RWPE2 (cell line): ENCODE results near the gene SLC5A11.

Source experiments
- ATAC-seq: fragments of 200-7000 bp; cut with Tn5 transposase; 3 replicates; pipeline ENCODE4 v1.9.1; 2021; ENCODE audit warnings: low read depth
- DNase-seq: peaks from one replicate; pipeline ENCODE4 v3.0.0-alpha.2; 2020; ENCODE audit warnings: low spot score
- H3K27ac ChIP-seq: fragments of 450-650 bp; 2 replicates; pipeline ENCODE4 v1.5.1; 2017; ENCODE audit warnings: mild to moderate bottlenecking; ENCODE audit not compliant: poor library complexity, severe bottlenecking
- H3K27me3 ChIP-seq: fragments of 250-450 bp; sonication (Bioruptor Pico); 2 replicates; pipeline ENCODE4 v1.5.1; 2021; ENCODE audit warnings: mild to moderate bottlenecking, moderate library complexity; ENCODE audit not compliant: insufficient read depth, poor library complexity, severe bottlenecking
- H3K36me3 ChIP-seq: fragments of 250-450 bp; sonication (Bioruptor Pico); 2 replicates; pipeline ENCODE4 v1.5.1; 2020; ENCODE audit warnings: low read depth, mild to moderate bottlenecking, moderate library complexity
- H3K4me1 ChIP-seq: fragments of 250-450 bp; sonication (Bioruptor Pico); 2 replicates; pipeline ENCODE4 v1.5.1; 2021; ENCODE audit warnings: mild to moderate bottlenecking, moderate library complexity; ENCODE audit not compliant: insufficient read depth, poor library complexity, severe bottlenecking
- H3K4me3 ChIP-seq: fragments of 250-450 bp; sonication (Bioruptor Pico); 2 replicates; pipeline ENCODE4 v1.5.1; 2021; ENCODE audit warnings: mild to moderate bottlenecking, moderate library complexity; ENCODE audit not compliant: severe bottlenecking
- H3K9me3 ChIP-seq: fragments of 250-450 bp; sonication (Bioruptor Pico); 2 replicates; pipeline ENCODE4 v1.5.1; 2021; ENCODE audit warnings: mild to moderate bottlenecking, moderate library complexity; ENCODE audit not compliant: severe bottlenecking
- TF ChIP-seq, protein P1 (sequence below): fragments of 450-650 bp; IDR thresholded peaks from one replicate; pipeline ENCODE4 v1.5.1; 2017; ENCODE audit warnings: mild to moderate bottlenecking, moderate library complexity; ENCODE audit not compliant: poor library complexity, severe bottlenecking

SLC5A11 gene

DNA sequence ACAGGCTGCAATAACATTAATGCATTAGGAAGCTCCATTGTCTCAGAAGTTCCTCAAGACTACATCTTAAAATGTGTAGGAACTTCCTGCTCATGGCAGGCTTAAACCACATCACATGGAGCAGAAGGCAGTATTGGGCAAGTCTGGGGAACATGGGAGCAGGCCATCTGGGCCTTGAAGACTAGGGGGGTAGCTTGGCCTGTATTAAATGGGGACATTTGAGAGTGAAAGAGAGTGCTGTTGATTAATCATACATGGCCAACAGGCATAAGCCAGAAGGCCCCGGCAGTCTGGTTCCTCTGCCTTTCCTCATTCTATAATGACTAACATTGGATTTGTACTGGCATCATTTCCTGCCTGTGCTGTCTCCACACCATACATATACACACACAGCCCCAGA, 25.2 kb upstream of the SLC5A11 start:
- ATAC-seq (no peak), DNase-seq (no peak)
- Histone ChIP-seq H3K36me3 (peaks cover 83% of the 10 kb centered on the region), H3K4me1 (no peaks in the 10 kb centered on the region), H3K9me3 (no peaks in the 10 kb centered on the region), H3K27me3 (no peaks in the 10 kb centered on the region), H3K4me3 (no peak overlapping the region), H3K27ac (no peak overlapping the region)
- TF ChIP-seq, protein P1, sequence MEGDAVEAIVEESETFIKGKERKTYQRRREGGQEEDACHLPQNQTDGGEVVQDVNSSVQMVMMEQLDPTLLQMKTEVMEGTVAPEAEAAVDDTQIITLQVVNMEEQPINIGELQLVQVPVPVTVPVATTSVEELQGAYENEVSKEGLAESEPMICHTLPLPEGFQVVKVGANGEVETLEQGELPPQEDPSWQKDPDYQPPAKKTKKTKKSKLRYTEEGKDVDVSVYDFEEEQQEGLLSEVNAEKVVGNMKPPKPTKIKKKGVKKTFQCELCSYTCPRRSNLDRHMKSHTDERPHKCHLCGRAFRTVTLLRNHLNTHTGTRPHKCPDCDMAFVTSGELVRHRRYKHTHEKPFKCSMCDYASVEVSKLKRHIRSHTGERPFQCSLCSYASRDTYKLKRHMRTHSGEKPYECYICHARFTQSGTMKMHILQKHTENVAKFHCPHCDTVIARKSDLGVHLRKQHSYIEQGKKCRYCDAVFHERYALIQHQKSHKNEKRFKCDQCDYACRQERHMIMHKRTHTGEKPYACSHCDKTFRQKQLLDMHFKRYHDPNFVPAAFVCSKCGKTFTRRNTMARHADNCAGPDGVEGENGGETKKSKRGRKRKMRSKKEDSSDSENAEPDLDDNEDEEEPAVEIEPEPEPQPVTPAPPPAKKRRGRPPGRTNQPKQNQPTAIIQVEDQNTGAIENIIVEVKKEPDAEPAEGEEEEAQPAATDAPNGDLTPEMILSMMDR: no peak

DNA sequence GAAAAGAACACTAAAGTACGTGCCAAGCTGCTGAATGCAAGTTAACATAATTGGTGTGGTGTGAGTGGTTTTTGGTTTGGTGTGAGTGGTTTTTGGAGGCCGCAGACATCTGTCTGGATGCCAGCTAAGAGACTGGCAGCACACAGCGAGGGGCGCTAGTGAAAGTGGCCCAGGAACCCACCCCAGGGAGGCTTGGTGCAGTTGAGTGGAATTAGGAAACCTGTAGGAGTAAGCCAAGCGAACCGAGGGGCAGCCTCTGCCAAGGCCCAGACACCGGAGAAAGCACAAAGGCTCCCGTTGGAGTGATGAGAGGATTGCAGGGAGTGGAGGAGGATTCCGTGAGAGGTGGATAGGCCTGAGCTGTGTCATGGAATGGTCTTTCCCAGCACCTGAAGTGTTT, 24.6 kb upstream of the SLC5A11 start:
- Histone ChIP-seq H3K27me3 (no peaks in the 10 kb centered on the region), H3K4me3 (no peak overlapping the region), H3K9me3 (no peaks in the 10 kb centered on the region), H3K36me3 (peaks cover 79% of the 10 kb centered on the region), H3K4me1 (no peaks in the 10 kb centered on the region), H3K27ac (no peak overlapping the region)
- no peak for ATAC-seq
- TF ChIP-seq, protein P1: no peak
- DNase-seq: no peak

DNA sequence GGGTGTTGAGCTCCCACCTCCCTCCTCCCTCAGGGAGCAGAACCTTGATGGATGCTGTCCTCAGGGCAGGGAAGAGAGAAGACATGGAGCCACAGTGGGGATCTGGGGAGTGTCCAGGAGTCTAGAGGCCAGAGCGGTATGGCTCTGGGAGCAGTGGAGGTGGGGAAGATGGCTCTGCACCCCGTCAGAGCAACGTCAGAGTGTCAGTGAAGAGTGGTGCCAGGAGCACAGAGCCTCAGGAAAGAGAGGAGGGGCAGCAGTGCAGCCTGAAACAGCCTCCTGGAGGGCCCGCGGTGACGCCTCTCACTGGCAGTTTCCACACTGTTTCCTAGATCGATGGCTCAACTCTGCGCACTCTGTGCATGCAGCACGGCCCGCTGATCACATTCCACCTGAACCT, 23.2 kb upstream of the SLC5A11 start:
- Histone ChIP-seq H3K9me3 (no peaks in the 10 kb centered on the region), H3K4me3 (no peak overlapping the region), H3K4me1 (no peaks in the 10 kb centered on the region), H3K27me3 (no peaks in the 10 kb centered on the region), H3K36me3 (peaks cover 75% of the 10 kb centered on the region), H3K27ac (no peak overlapping the region)
- TF ChIP-seq, protein P1: no peak
- DNase-seq: no peak
- no peak for ATAC-seq

DNA sequence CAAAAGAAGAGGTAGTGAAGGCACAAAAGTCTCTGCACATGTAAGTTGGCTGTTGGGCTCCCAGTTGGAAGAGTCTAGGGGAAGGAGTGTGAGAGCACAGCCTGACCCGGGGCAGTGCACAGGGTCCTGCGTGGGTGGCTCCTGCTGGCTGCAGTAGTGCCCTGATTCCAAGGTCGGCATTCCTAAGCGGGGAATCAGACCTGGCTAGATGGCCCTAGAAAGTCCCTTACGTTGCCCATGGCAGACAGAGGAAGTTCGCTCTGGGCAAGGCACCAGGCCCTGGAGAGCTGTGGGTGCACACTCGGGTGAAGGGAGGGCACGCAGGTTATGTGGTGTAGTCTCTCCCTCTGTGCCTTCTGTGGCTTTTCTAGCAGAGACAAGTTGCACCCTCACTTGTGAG, 22.8 kb upstream of the SLC5A11 start:
- DNase-seq: no peak
- Histone ChIP-seq H3K4me1 (no peaks in the 10 kb centered on the region), H3K27ac (no peak overlapping the region), H3K36me3 (peaks cover 74% of the 10 kb centered on the region), H3K27me3 (no peaks in the 10 kb centered on the region), H3K4me3 (no peak overlapping the region), H3K9me3 (no peaks in the 10 kb centered on the region)
- TF ChIP-seq, protein P1: no peak
- ATAC-seq: no peak; the same call in 2 of the 3 replicates

DNA sequence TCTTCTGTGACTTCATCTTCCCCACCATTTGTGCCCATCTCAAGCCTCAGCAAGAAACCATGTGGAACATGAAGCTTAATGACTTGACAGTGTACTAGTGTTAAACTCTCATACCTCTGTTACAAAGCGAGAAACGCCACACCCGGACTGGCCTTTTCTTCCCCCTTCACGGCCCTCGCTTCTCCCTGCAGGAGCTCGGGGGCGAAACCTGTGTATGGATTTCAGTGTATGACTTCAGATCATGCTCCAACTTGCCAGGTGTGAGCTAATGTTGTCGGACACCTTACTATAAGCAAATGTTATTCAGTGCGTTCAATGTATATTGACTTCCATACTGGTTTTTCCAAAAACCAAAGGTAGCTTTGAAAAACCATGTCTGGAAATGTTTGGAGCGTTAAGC, 20.1 kb upstream of the SLC5A11 start:
- no peak for DNase-seq
- H3K27me3 ChIP-seq: no peaks in the 10 kb centered on the region
- TF ChIP-seq, protein P1: no peak
- H3K9me3 ChIP-seq: no peaks in the 10 kb centered on the region
- peaks cover 46% of the 10 kb centered on the region for H3K36me3 ChIP-seq
- no peak overlapping the region for H3K4me3 ChIP-seq
- no peak overlapping the region for H3K27ac ChIP-seq
- ATAC-seq: peak; percentile 44; the same call in 2 of the 3 replicates
- H3K4me1 ChIP-seq: no peaks in the 10 kb centered on the region
